ENCODE results near the gene PALLD.
A peak's percentile ranks its signal among the peaks of the same experiment; 100 is the strongest.

DNA sequence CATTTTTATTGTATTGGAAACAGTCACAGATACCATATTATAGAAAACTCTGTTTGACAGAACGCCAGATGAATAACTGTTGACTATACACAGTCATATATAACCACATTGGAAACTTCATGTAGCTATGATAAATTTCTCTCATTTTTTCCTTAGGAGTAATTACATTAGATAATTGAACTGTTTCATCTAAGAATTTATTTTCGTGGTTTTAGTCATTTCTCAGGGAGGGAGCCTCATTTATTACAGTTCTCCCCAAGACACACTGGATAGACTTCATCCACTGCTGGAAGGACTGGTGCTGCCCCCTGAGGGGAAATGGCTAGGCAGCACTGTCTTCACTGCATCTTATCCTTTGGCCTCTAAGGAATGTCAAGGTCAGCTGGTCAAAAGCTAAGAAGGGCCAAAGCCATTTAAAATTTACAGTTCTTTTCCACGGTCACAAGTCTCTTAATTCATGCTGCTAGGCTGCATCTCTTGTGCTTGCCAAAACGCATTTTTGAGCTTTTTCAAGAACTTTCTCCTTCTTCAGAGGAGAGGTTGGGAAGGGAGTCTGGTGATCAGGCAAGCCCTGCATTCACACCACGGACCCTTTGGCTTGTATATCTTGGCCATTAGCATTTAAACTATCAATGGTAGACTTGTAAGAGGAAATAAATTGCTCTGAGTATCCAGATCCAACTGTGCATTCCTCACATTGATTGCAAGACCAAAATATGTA lies 368.1 kb downstream of the PALLD start:
- TF ChIP-seq, protein P1, sequence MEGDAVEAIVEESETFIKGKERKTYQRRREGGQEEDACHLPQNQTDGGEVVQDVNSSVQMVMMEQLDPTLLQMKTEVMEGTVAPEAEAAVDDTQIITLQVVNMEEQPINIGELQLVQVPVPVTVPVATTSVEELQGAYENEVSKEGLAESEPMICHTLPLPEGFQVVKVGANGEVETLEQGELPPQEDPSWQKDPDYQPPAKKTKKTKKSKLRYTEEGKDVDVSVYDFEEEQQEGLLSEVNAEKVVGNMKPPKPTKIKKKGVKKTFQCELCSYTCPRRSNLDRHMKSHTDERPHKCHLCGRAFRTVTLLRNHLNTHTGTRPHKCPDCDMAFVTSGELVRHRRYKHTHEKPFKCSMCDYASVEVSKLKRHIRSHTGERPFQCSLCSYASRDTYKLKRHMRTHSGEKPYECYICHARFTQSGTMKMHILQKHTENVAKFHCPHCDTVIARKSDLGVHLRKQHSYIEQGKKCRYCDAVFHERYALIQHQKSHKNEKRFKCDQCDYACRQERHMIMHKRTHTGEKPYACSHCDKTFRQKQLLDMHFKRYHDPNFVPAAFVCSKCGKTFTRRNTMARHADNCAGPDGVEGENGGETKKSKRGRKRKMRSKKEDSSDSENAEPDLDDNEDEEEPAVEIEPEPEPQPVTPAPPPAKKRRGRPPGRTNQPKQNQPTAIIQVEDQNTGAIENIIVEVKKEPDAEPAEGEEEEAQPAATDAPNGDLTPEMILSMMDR (IDR thresholded peaks at IDR 0.05): peak; percentile 19; the same call in 1 of the 2 replicates
- no peak for TF ChIP-seq POLR2AphosphoS5 (IDR thresholded peaks at IDR 0.05; ENCODE audit: low read depth, low read length)

All from Panc1 (cell line).